Astrocyte (in vitro differentiated cells and primary cell): ENCODE measurements around the gene FTO. TPM values are rescaled to one million over a fixed set of nuclear protein-coding genes. Genes with fewer than 3 reads are reported as not detected.

Experiments used
- DNase-seq: peaks from one replicate; pipeline ENCODE4 v3.0.0-alpha.2; 2010; ENCODE audit warnings: low read depth
- FAIRE-seq: peaks from 2 replicates; lab custom pipeline; 2011; peaks lifted over from hg19 to GRCh38; lab: Jason Lieb, UNC
- H2AFZ ChIP-seq: 2 replicates; pipeline ENCODE4 v1.6.0; 2012; ENCODE audit warnings: low read depth, low read length, inconsistent platforms
- H3K27ac ChIP-seq: 2 replicates; pipeline ENCODE4 v1.5.1; 2011; ENCODE audit warnings: low read depth, low read length, inconsistent platforms
- H3K27me3 ChIP-seq: 2 replicates; pipeline ENCODE4 v1.6.0; 2011; ENCODE audit warnings: low read length, inconsistent platforms; ENCODE audit not compliant: insufficient read depth
- H3K36me3 ChIP-seq: 2 replicates; pipeline ENCODE4 v1.5.1; 2011; ENCODE audit warnings: low read length, inconsistent platforms; ENCODE audit not compliant: insufficient read depth
- H3K4me1 ChIP-seq: 2 replicates; pipeline ENCODE4 v1.5.1; 2011; ENCODE audit warnings: low read length, inconsistent platforms; ENCODE audit not compliant: insufficient read depth
- H3K4me2 ChIP-seq: 2 replicates; pipeline ENCODE4 v1.6.0; 2012; ENCODE audit warnings: low read length, inconsistent platforms
- H3K4me3 ChIP-seq: 2 replicates; pipeline ENCODE4 v1.5.1; 2011; ENCODE audit warnings: low read depth, mild to moderate bottlenecking, low read length, inconsistent platforms; ENCODE audit not compliant: insufficient read depth
- H3K79me2 ChIP-seq: 2 replicates; pipeline ENCODE4 v1.6.0; 2012; ENCODE audit warnings: mild to moderate bottlenecking, low read length, inconsistent platforms; ENCODE audit not compliant: insufficient read depth
- H3K9ac ChIP-seq: 2 replicates; pipeline ENCODE4 v1.6.0; 2012; ENCODE audit warnings: mild to moderate bottlenecking, low read length, inconsistent platforms
- H3K9me3 ChIP-seq: 2 replicates; pipeline ENCODE4 v1.5.1; 2012; ENCODE audit warnings: low read depth, mild to moderate bottlenecking, low read length, inconsistent platforms; ENCODE audit not compliant: insufficient read depth
- H4K20me1 ChIP-seq: 2 replicates; pipeline ENCODE4 v1.6.0; 2012; ENCODE audit warnings: low read length, inconsistent platforms; ENCODE audit not compliant: insufficient read depth
- H3K27ac Mint-ChIP-seq: one replicate; pipeline ENCODE4 v1.8.0; 2021; ENCODE audit warnings: mild to moderate bottlenecking, mixed read lengths; ENCODE audit not compliant: unreplicated experiment
- H3K27me3 Mint-ChIP-seq: one replicate; pipeline ENCODE4 v1.8.0; 2021; ENCODE audit warnings: low read depth, mixed read lengths; ENCODE audit not compliant: unreplicated experiment
- H3K36me3 Mint-ChIP-seq: one replicate; pipeline ENCODE4 v1.8.0; 2021; ENCODE audit warnings: low read depth, mixed read lengths; ENCODE audit not compliant: unreplicated experiment
- H3K4me1 Mint-ChIP-seq: one replicate; pipeline ENCODE4 v1.8.0; 2021; ENCODE audit warnings: low read depth, mixed read lengths; ENCODE audit not compliant: unreplicated experiment
- H3K4me3 Mint-ChIP-seq: one replicate; pipeline ENCODE4 v1.8.0; 2021; ENCODE audit warnings: mild to moderate bottlenecking, moderate library complexity, mixed read lengths; ENCODE audit not compliant: unreplicated experiment
- H3K9me3 Mint-ChIP-seq: one replicate; pipeline ENCODE4 v1.8.0; 2021; ENCODE audit warnings: mild to moderate bottlenecking, mixed read lengths; ENCODE audit not compliant: unreplicated experiment
- CTCF ChIP-seq: IDR thresholded peaks from 2 replicates; pipeline ENCODE4 v1.5.1; 2011; ENCODE audit warnings: low read depth, mild to moderate bottlenecking, inconsistent platforms, low read length, moderate library complexity; ENCODE audit not compliant: insufficient read depth
- EZH2 ChIP-seq: IDR thresholded peaks from 2 replicates; pipeline ENCODE4 v1.6.1; 2012; ENCODE audit warnings: mild to moderate bottlenecking, low read length, inconsistent platforms; ENCODE audit not compliant: insufficient read depth
- total RNA-seq: library from RNA; stranded (reverse); gene quantifications from 2 replicates; pipeline ENCODE4 v1.2.1, GENCODE V29; 2021

FTO gene
- total RNA-seq, 1 donor from 2014 or later, result 73.1 TPM

- Mint-ChIP-seq H3K4me1 (peaks cover 20% of the 10 kb centered on the region), H3K4me3 (no peak overlapping the region), H3K27me3 (no peaks in the 10 kb centered on the region), H3K36me3 (no peaks in the 10 kb centered on the region), H3K9me3 (peaks cover 2% of the 10 kb centered on the region), H3K27ac (no peak overlapping the region)
- FAIRE-seq (no peak), DNase-seq (peak; percentile 35)
- Histone ChIP-seq H2AFZ (no peak overlapping the region), H3K4me2 (no peak overlapping the region), H4K20me1 (no peaks in the 10 kb centered on the region), H3K27me3 (no peaks in the 10 kb centered on the region), H3K4me3 (no peak overlapping the region), H3K79me2 (peaks cover 47% of the 10 kb centered on the region), H3K4me1 (peaks cover 8% of the 10 kb centered on the region), H3K27ac (no peak overlapping the region), H3K9ac (no peak overlapping the region), H3K36me3 (no peaks in the 10 kb centered on the region), H3K9me3 (no peaks in the 10 kb centered on the region)
- TF ChIP-seq EZH2 (no peak), CTCF (no peak)
Observed at GRCh38 chr16:53805113-53805512, 101.2 kb downstream of the FTO start.

- H3K9me3 ChIP-seq, result no peaks in the 10 kb centered on the region
- no peaks in the 10 kb centered on the region for H3K36me3 ChIP-seq
- DNase-seq (no peak), FAIRE-seq (no peak)
- peaks cover 2% of the 10 kb centered on the region for H3K9me3 Mint-ChIP-seq
- peaks cover 11% of the 10 kb centered on the region for H3K4me1 ChIP-seq
- no peak overlapping the region for H3K4me3 ChIP-seq
- peaks cover 24% of the 10 kb centered on the region for H3K4me1 Mint-ChIP-seq
- H3K27ac ChIP-seq, result no peak overlapping the region
- no peaks in the 10 kb centered on the region for H4K20me1 ChIP-seq
- H3K27me3 Mint-ChIP-seq, result no peaks in the 10 kb centered on the region
- H2AFZ ChIP-seq, result no peak overlapping the region
- no peaks in the 10 kb centered on the region for H3K27me3 ChIP-seq
- no peak overlapping the region for H3K9ac ChIP-seq
- TF ChIP-seq CTCF, result no peak
- no peak for TF ChIP-seq EZH2
- H3K4me2 ChIP-seq, result no peak overlapping the region
- H3K36me3 Mint-ChIP-seq, result peaks cover 1% of the 10 kb centered on the region
- H3K4me3 Mint-ChIP-seq, result no peak overlapping the region
- H3K79me2 ChIP-seq, result peaks cover 48% of the 10 kb centered on the region
- no peak overlapping the region for H3K27ac Mint-ChIP-seq
Observed at GRCh38 chr16:53805752-53806151, 101.8 kb downstream of the FTO start.

GRCh38 chr16:53809088-53809932 is 105.4 kb downstream of the FTO start:
- Mint-ChIP-seq H3K36me3 (peaks cover 10% of the 10 kb centered on the region), H3K4me1 (peaks cover 27% of the 10 kb centered on the region), H3K4me3 (no peak overlapping the region), H3K27ac (peak overlapping the region; percentile 92), H3K27me3 (no peaks in the 10 kb centered on the region), H3K9me3 (no peaks in the 10 kb centered on the region)
- peak overlapping the region; percentile 45 for H3K27ac ChIP-seq
- no peaks in the 10 kb centered on the region for H3K9me3 ChIP-seq
- no peaks in the 10 kb centered on the region for H4K20me1 ChIP-seq
- H3K4me3 ChIP-seq, result no peak overlapping the region
- no peaks in the 10 kb centered on the region for H3K36me3 ChIP-seq
- DNase-seq, result peak; percentile 95
- H3K4me1 ChIP-seq, result peaks cover 11% of the 10 kb centered on the region
- TF ChIP-seq EZH2 (no peak), CTCF (no peak)
- no peaks in the 10 kb centered on the region for H3K27me3 ChIP-seq
- peak overlapping the region; percentile 26 for H3K4me2 ChIP-seq
- peak; percentile 47 for FAIRE-seq
- H3K9ac ChIP-seq, result no peak overlapping the region
- H2AFZ ChIP-seq, result no peak overlapping the region
- H3K79me2 ChIP-seq, result peaks cover 37% of the 10 kb centered on the region
